ENCODE results near the gene CNTN4.

DNA sequence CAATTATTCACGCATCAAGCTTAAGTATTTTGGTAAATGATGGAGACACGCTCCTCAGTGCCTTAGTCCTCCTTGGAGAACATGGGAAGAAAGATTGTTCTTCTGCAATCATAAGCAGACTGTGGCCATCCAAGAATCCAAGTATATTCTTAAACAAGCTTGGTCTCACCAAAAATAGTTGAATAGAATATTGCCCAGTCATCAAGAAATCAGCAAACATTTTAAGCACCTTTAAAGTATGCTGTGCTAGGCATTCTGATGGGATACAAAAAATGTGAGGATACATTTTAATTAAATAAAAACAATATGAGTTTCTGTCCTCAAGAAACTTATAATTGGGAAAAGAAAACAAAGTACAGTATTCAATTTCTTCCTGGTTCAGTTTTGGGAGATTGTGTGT, 445.5 kb downstream of the CNTN4 start:
- no peak for TF ChIP-seq CTCF (IDR thresholded peaks at IDR 0.05; ENCODE audit: low read length)
- TF ChIP-seq EZH2 (IDR thresholded peaks at IDR 0.05; ENCODE audit: borderline replicate concordance, low read length): no peak
